Activated CD4-positive, CD25-positive, alpha-beta regulatory T cell treated with anti-CD3 and anti-CD28 coated beads, Interleukin-2, amount 50 U/mL, for 72 hours (primary cell): ENCODE measurements around the gene ZBED2.

Experiments
- DNase-seq: peaks from one replicate; pipeline ENCODE4 v3.0.0; 2021

Gene ZBED2

GRCh38 chr3:111601810-111602209 is 6.7 kb upstream of the ZBED2 start:
- DNase-seq, result no peak

GRCh38 chr3:111598552-111598951 is 3.4 kb upstream of the ZBED2 start:
- DNase-seq, result no peak

- DNase-seq, result no peak
Measured at GRCh38 chr3:111598139-111598538, 3.0 kb upstream of the ZBED2 start.

GRCh38 chr3:111596328-111596727 is 1.2 kb upstream of the ZBED2 start:
- no peak for DNase-seq

- DNase-seq, result no peak
Measured at GRCh38 chr3:111594781-111595180, 365 bp downstream of the ZBED2 start.

- DNase-seq, result no peak
Measured at GRCh38 chr3:111594205-111594604, 941 bp downstream of the ZBED2 start.

GRCh38 chr3:111593666-111594065 is 1.5 kb downstream of the ZBED2 start:
- no peak for DNase-seq

- DNase-seq, result no peak
Measured at GRCh38 chr3:111592936-111593335, 2.2 kb downstream of the ZBED2 start.

GRCh38 chr3:111592143-111592542 is 3.0 kb downstream of the ZBED2 start:
- no peak for DNase-seq

- DNase-seq, result no peak
Measured at GRCh38 chr3:111591555-111591954, 3.6 kb downstream of the ZBED2 start.

GRCh38 chr3:111590143-111590491 is 5.0 kb downstream of the ZBED2 start:
- DNase-seq, result no peak

GRCh38 chr3:111589303-111590142 is 5.6 kb downstream of the ZBED2 start:
- no peak for DNase-seq

- DNase-seq, result no peak
Measured at GRCh38 chr3:111588527-111588926, 6.6 kb downstream of the ZBED2 start.

GRCh38 chr3:111585217-111585616 is 9.9 kb downstream of the ZBED2 start:
- DNase-seq, result no peak

- no peak for DNase-seq
Measured at GRCh38 chr3:111584744-111585143, 10.4 kb downstream of the ZBED2 start.

- no peak for DNase-seq
Measured at GRCh38 chr3:111582120-111582474, 13.0 kb downstream of the ZBED2 start.

- no peak for DNase-seq
Measured at GRCh38 chr3:111581403-111582119, 13.6 kb downstream of the ZBED2 start.

GRCh38 chr3:111579495-111579894 is 15.7 kb downstream of the ZBED2 start:
- no peak for DNase-seq

- DNase-seq, result no peak
Measured at GRCh38 chr3:111578867-111579266, 16.3 kb downstream of the ZBED2 start.

GRCh38 chr3:111577798-111578685 is 17.1 kb downstream of the ZBED2 start:
- DNase-seq, result no peak

- no peak for DNase-seq
Measured at GRCh38 chr3:111577113-111577512, 18.0 kb downstream of the ZBED2 start.

GRCh38 chr3:111571907-111572460 is 23.2 kb downstream of the ZBED2 start:
- DNase-seq, result no peak

GRCh38 chr3:111571282-111571681 is 23.9 kb downstream of the ZBED2 start:
- no peak for DNase-seq
